H4 (cell line): Measurements from ENCODE around the gene POC1B. TPM values are rescaled to one million over a fixed set of nuclear protein-coding genes. Genes with fewer than 3 reads are reported as not detected.
"Not testable (repeated sequence)": the region's sequence is repeated elsewhere in the genome, so short reads cannot be mapped to it uniquely, and the experiment has no call there.

ENCODE experiments used
- DNase-seq: peaks from one replicate; pipeline ENCODE4 v3.0.0-alpha.2; 2015; ENCODE audit warnings: low spot score
- total RNA-seq: library from RNA; depleted of rRNA; stranded (reverse); fragments of >200 nt; shearing (Covaris generic); gene quantifications from 2 replicates; pipeline ENCODE4 v1.2.3, GENCODE V29; 2014

Gene POC1B
- total RNA-seq, 1 experiment from 2014 or later = 9.5 TPM

GRCh38 chr12:89468017-89468416, 57.8 kb downstream of the POC1B start:
- DNase-seq = no peak

DNA sequence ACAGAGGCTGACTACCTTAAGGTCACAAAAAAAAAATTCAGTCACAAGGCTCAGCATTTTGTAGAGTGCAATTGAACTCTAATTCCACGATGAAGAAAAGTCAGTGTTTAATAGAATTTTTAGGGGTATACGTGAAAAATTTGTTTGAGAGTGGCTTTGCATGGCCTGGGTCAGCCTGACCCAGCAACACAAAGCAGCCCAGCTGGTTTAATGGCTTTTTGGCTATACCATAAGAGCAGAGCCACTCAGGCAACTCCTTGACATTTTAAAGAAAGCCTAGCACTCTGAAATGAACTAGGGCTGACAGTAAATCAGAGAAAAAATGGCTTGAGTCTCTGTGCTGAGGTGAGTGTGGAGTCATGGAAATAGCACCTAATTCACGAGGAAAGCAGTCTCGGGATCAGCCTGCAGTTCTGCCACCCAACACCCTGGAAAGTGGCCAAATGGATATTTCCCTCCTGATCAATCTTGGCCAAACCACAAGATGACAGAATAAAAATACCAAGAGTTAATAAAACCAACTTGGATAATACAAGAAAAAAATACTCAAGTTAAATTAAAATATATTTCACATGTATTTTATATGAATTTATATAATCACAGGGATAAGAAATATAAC, 60.8 kb downstream of the POC1B start:
- DNase-seq = no peak

GRCh38 chr12:89461649-89462612, 63.9 kb downstream of the POC1B start:
- DNase-seq = peak; percentile 65

GRCh38 chr12:89461190-89461589, 64.7 kb downstream of the POC1B start:
- no peak for DNase-seq

GRCh38 chr12:89459279-89459678, 66.6 kb downstream of the POC1B start:
- DNase-seq = not testable (repeated sequence)

DNA sequence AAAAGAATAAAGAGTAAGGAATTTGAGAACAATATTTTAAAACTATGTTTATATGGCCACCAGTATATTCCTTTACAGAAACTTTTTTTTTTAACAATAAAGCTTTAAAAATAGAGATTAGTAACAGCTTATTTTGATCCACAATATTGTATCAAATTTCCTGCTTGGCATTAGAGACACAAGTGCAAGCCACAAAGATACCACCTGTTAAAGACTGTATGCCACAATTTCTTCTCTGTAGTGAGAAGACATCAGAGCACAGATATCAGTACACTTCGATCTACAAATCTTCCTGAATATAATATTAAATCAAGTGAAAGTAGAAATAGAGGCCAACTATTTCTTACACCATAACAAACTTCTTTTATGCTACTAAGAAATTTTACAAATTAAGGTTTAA, 69.3 kb downstream of the POC1B start:
- no peak for DNase-seq

- DNase-seq = no peak
These were observed 71.6 kb downstream of the POC1B start for GRCh38 chr12:89454080-89454848.

- no peak for DNase-seq
These were observed 72.5 kb downstream of the POC1B start for GRCh38 chr12:89453121-89453978.

GRCh38 chr12:89451841-89452251, 74.0 kb downstream of the POC1B start:
- no peak for DNase-seq

DNA sequence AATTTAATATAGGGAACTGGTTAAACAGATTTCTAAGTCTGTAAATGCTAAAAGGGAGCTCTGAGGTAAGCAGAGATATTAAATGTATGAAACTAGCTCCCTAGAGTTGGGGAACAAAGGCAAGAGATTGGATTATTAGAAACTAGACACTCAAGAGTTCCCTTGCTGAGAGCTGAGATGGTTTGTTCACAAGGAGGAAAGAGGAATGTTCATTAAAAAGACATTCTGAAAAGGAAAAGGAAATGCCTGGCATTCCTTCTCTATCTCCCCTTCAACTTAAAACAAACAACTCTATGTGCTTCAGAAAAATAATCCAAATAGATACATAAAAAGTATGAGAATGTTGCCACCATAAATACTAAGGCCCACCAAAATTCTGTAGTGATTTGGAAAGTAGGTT, 74.9 kb downstream of the POC1B start:
- no peak for DNase-seq

- no peak for DNase-seq
These were observed 76.9 kb downstream of the POC1B start for GRCh38 chr12:89448951-89449371.

GRCh38 chr12:89448526-89448925, 77.3 kb downstream of the POC1B start:
- no peak for DNase-seq

DNA sequence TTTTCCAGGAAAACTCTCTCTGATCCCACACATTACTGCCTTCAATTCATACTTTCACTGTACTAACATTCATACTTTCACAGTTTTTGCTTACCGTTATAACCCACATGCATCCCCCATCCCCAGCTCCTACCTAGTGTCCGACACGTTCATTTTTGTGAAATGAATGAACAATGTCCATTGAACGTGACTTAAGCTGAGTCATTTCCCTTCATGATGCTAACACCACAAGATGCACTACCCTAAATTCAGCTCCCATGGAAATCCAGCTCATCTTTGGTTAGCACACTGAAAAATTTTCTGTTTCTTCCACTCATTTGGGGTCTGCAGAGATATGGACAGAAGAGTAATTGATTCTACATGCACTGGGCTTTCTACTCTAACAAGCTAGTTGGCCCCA, 85.9 kb downstream of the POC1B start:
- DNase-seq = no peak

GRCh38 chr12:89437231-89437630, 88.6 kb downstream of the POC1B start:
- no peak for DNase-seq

- DNase-seq = no peak
These were observed 89.8 kb downstream of the POC1B start for GRCh38 chr12:89436062-89436461.

DNA sequence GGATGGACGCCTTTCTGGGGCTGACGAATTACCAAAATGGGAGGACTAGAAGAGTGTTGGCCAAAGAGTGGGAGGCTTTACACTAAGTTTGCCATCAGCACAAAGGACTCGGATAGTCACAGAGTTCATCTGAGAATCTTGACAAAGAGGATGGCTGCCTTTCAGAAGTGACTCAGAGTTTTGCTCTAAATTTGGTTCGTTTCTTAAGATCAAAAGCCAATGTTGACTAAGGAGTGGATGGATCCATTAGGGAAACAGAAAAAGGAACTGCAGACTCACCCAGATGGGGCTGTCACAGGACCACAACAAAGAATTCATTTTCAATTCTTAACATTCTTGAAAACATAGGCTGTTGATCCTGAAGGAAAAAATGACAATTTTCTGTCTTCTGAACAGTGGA, 92.2 kb downstream of the POC1B start:
- DNase-seq = no peak

DNA sequence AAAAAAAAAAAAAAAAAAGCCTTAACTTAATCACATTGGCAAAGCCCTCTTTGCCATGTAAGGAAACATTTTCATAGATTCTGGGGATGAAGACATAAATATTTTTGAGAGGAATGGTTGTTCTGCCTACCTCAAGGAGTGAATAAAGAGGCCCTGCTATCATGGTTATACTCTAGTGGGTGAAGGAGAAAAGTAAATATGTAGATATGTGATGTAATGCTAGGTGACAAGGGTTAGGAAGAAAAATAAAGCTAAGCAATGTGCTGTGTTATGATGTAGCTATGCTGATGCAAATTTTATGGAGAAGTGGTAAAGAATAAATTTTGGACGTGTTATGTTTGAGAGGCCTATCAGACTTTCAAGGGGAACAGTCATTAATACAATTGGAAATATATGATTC, 93.5 kb downstream of the POC1B start:
- no peak for DNase-seq

DNA sequence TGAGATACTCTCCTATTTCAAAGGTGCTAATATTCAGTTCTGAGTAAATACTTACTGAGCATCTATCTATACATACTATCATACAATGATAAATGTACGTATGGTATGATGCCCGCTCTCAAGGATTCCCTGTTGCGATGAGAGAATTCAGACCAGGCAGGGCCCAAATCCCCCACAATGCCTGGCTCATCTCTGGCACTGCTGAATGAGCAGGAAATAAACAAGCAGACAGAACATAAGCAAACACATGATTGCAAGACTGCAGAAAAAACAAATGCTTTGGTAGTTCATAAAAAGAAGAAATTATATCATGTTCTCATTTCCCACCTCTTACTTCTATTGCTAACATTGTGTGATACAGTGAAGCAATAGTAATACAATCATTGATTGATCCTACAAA, 96.3 kb downstream of the POC1B start:
- DNase-seq = no peak

DNA sequence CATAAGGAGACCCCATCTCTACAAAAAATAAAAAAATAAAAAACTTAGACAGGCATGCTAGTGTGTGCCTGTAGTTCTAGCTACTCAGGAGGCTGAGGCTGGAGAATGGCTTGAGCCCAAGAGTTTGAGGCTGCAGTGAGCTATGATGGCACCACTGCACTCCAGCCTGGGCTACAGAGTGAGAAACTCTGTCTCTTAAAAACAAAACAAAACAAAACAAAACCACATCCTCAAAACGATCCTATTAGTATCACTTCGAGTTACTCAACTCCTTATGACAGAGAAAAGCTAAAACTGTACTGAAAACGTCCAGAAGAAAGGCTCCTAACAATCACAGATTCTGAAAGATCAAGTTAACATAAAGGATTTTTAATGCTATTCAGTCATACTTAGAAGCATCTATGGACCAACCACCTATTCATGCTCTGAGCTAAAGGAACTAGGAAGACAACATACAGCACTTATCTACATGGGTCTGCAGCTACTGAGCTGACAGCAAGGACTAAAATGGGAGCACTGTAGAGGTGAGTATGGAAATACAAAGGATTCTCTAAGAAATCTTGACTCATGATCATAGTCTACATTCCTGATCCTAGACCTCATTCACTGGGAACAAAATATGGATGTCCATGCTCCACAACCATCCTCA, 98.2 kb downstream of the POC1B start:
- no peak for DNase-seq

GRCh38 chr12:89424846-89425245, 101.0 kb downstream of the POC1B start:
- DNase-seq = no peak

GRCh38 chr12:89424389-89424788, 101.5 kb downstream of the POC1B start:
- DNase-seq = no peak
